Prostate gland (tissue), 2 donors: ENCODE measurements around the gene GPR17. TPM values are rescaled to one million over a fixed set of nuclear protein-coding genes. Genes with fewer than 3 reads are reported as not detected.

ENCODE experiments used
- DNase-seq: peaks from one replicate; pipeline ENCODE4 v3.0.0-alpha.2; 2019; ENCODE audit warnings: low spot score
- H3K27ac ChIP-seq, 2 donors: fragments of 200-600 bp; sonication (generic); 2 replicates each; pipeline ENCODE4 v1.5.1; 2017 to 2019
- H3K27me3 ChIP-seq: fragments of 200-600 bp; sonication (generic); replicated peaks from 2 replicates; pipeline ENCODE4 v1.5.1; 2019; ENCODE audit not compliant: insufficient read depth
- H3K36me3 ChIP-seq, 2 donors: fragments of 200-600 bp; sonication (generic); 1 replicate in 1 of 2; 2 replicates in 1 of 2; pipeline versions ENCODE4 v1.5.1 to v1.8.1; 2017 to 2019
- H3K4me1 ChIP-seq: fragments of 200-600 bp; sonication (generic); replicated peaks from 2 replicates; pipeline ENCODE4 v1.5.1; 2019
- H3K4me3 ChIP-seq, 2 donors: fragments of 200-600 bp; sonication (generic); 2 replicates each; pipeline ENCODE4 v1.5.1; 2017 to 2019
- H3K9me3 ChIP-seq: fragments of 200-600 bp; sonication (generic); 2 replicates; pipeline ENCODE4 v1.5.1; 2017
- CTCF ChIP-seq, 4 experiments: fragments of 200-600 bp in 2 of 4; fragments of 450-650 bp in 2 of 4; sonication (generic) in 2 of 4; IDR thresholded peaks; 1 replicate in 3 of 4; 2 replicates in 1 of 4; pipeline ENCODE4 v1.5.1; 2016 to 2019; ENCODE audit warnings: antibody characterized with exemption in 4 of 4, mild to moderate bottlenecking in 2 of 4, moderate library complexity in 2 of 4
- POLR2A ChIP-seq: fragments of 450-650 bp; IDR thresholded peaks from one replicate; pipeline ENCODE4 v1.6.1; 2016; ENCODE audit warnings: antibody characterized with exemption, mild to moderate bottlenecking
- POLR2AphosphoS5 ChIP-seq: sonication (generic); formaldehyde crosslinking; IDR thresholded peaks from one replicate; pipeline ENCODE4 v1.6.1; 2017; ENCODE audit warnings: antibody characterized with exemption
- WGBS: methylation state at CpG from one replicate; pipeline ENCODE4 v1.1.5; 2018; 5-methylcytosine and 5-hydroxymethylcytosine counted together
- intact Hi-C: fragments of 100-400 bp; cut with DNase I; formaldehyde crosslinking; loops from one replicate; pipeline ENCODE4 v1.14.2; 2022
- total RNA-seq, 2 donors: library from RNA; depleted of rRNA; stranded (reverse); fragments of >200 nt; gene quantifications; one replicate each; pipeline ENCODE4 v1.1.0, GENCODE V29; 2016

The GPR17 gene
- total RNA-seq, 2 donors from 2014 or later = not detected

- TF ChIP-seq POLR2AphosphoS5 = no peak
- TF ChIP-seq CTCF (IDR thresholded peaks at IDR 0.05) = no peak
- no peak for TF ChIP-seq POLR2A
- intact Hi-C loops = no loop called here
- 87% methylated on average over 11 of the region's 11 CpGs for WGBS
Measured at GRCh38 chr2:127611076-127611925, 34.7 kb upstream of the GPR17 start.

GRCh38 chr2:127612111-127612822 lies 33.7 kb upstream of the GPR17 start:
- Histone ChIP-seq H3K27me3 (no peaks in the 10 kb centered on the region), H3K4me1 (no peaks in the 10 kb centered on the region), H3K4me3 (no peak overlapping the region), H3K9me3 (no peaks in the 10 kb centered on the region), H3K27ac (no peak overlapping the region), H3K36me3 (no peaks in the 10 kb centered on the region)
- WGBS = 91% methylated on average over 13 of the region's 13 CpGs
- no peak for TF ChIP-seq CTCF (IDR thresholded peaks at IDR 0.05)
- no peak for TF ChIP-seq POLR2AphosphoS5
- no peak for TF ChIP-seq POLR2A
- intact Hi-C loops = no loop called here
- DNase-seq = no peak

More at GRCh38 chr2:127611076-127611925, 34.7 kb upstream of the GPR17 start:
- no peak for DNase-seq
- no peaks in the 10 kb centered on the region for H3K4me1 ChIP-seq
- H3K9me3 ChIP-seq = no peaks in the 10 kb centered on the region
- no peak overlapping the region for H3K27ac ChIP-seq
- no peaks in the 10 kb centered on the region for H3K36me3 ChIP-seq
- no peaks in the 10 kb centered on the region for H3K27me3 ChIP-seq
- no peak overlapping the region for H3K4me3 ChIP-seq

- 100% methylated on average over 2 of the region's 2 CpGs for WGBS
- DNase-seq = no peak
- no peak for TF ChIP-seq POLR2A
- no peak for TF ChIP-seq POLR2AphosphoS5
- no peak for TF ChIP-seq CTCF (IDR thresholded peaks at IDR 0.05)
- intact Hi-C loops = no loop called here
- Histone ChIP-seq H3K27me3 (no peaks in the 10 kb centered on the region), H3K27ac (no peak overlapping the region), H3K4me1 (no peaks in the 10 kb centered on the region), H3K9me3 (no peaks in the 10 kb centered on the region), H3K36me3 (no peaks in the 10 kb centered on the region), H3K4me3 (no peak overlapping the region)
Measured at GRCh38 chr2:127614246-127614645, 31.7 kb upstream of the GPR17 start.

GRCh38 chr2:127614731-127615130 lies 31.2 kb upstream of the GPR17 start:
- no peaks in the 10 kb centered on the region for H3K36me3 ChIP-seq
- 62% methylated on average over 3 of the region's 3 CpGs for WGBS
- no peak overlapping the region for H3K4me3 ChIP-seq
- H3K27ac ChIP-seq = no peak overlapping the region
- DNase-seq = no peak
- H3K4me1 ChIP-seq = no peaks in the 10 kb centered on the region
- intact Hi-C loops = no loop called here
- no peak for TF ChIP-seq CTCF (IDR thresholded peaks at IDR 0.05)
- no peak for TF ChIP-seq POLR2A
- no peak for TF ChIP-seq POLR2AphosphoS5
- no peaks in the 10 kb centered on the region for H3K9me3 ChIP-seq
- H3K27me3 ChIP-seq = no peaks in the 10 kb centered on the region
